Measurements from ENCODE around the gene FCMR.
"Not testable (repeated sequence)": the region's sequence is repeated elsewhere in the genome, so short reads cannot be mapped to it uniquely, and the experiment has no call there.

FCMR gene

GRCh38 chr1:206924592-206925105 lies 2.9 kb upstream of the FCMR start:
- no peak for DNase-seq (ENCODE audit: low read depth in 4 of 4, low spot score in 1 of 4)

- DNase-seq (ENCODE audit: low read depth in 4 of 4, low spot score in 1 of 4), result not testable (repeated sequence)
Observed at GRCh38 chr1:206923961-206924557, 2.3 kb upstream of the FCMR start.

GRCh38 chr1:206923009-206923960 lies 1.5 kb upstream of the FCMR start:
- DNase-seq (ENCODE audit: low read depth in 4 of 4, low spot score in 1 of 4), result peak in 2 of 4 experiments; percentile 33 to 54

- no peak for DNase-seq (ENCODE audit: low read depth in 4 of 4, low spot score in 1 of 4)
Observed at GRCh38 chr1:206922524-206922923, 783 bp upstream of the FCMR start.

DNA sequence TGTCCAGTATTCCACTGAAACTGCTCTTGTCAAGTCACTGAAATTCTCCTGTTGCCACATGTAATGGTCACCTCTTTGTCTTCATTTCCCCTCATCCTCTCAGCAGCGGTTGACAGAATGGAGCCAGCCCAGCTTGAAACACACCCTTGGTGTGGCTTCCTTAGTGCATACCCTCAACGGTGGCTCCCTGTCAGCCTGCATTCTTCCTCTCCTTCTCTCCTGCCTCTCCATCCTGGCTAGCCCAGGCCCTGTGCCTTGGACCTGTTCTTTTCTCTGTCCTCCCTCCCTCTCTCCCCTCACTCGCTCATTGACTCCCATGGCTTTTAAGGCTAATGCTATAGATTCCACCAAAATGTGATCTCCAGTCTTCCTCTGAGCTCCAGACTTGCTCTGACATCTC lies 3.7 kb downstream of the FCMR start:
- no peak for DNase-seq (ENCODE audit: low read depth in 4 of 4, low spot score in 1 of 4)

- DNase-seq (ENCODE audit: low read depth in 4 of 4, low spot score in 1 of 4), result no peak
Observed at GRCh38 chr1:206916000-206916709, 5.6 kb downstream of the FCMR start.

DNA sequence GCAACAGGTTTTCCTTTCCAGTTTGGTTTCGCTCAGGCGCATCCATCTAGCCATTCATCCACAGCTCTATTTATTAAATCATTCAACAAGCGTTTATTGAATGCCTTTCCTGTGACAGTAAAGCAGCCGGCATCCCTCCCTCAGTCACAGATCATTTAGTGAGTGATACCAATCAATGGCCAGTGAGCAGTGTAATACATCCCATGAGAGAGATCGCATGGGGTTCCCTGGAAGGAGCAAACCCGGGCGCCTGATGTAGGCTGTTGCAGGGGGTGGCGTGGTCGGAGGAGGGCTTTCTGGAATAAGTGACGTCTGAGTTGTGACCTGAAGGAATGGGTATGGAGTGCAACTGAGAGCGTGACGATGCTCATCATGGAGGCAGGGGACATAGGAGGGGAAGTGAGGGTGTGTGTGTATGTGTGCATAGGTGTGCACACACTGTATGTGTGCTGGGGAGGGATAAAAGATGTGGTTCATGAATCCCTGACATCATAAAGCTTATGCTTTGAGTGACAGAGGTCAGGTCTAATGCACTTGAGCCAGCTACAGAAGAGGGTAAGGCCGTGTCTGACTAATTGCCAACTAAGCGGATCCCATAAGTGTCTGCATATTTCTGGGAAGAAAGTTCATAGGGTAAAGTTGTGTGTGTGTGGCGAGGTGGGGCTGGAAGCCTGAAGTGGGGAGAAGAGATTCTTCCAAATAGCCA lies 6.6 kb downstream of the FCMR start:
- DNase-seq (ENCODE audit: low read depth in 4 of 4, low spot score in 1 of 4), result no peak

GRCh38 chr1:206913766-206914537 lies 7.8 kb downstream of the FCMR start:
- DNase-seq (ENCODE audit: low read depth in 4 of 4, low spot score in 1 of 4), result no peak

GRCh38 chr1:206912445-206913095 lies 9.2 kb downstream of the FCMR start:
- no peak for DNase-seq (ENCODE audit: low read depth in 4 of 4, low spot score in 1 of 4)

DNA sequence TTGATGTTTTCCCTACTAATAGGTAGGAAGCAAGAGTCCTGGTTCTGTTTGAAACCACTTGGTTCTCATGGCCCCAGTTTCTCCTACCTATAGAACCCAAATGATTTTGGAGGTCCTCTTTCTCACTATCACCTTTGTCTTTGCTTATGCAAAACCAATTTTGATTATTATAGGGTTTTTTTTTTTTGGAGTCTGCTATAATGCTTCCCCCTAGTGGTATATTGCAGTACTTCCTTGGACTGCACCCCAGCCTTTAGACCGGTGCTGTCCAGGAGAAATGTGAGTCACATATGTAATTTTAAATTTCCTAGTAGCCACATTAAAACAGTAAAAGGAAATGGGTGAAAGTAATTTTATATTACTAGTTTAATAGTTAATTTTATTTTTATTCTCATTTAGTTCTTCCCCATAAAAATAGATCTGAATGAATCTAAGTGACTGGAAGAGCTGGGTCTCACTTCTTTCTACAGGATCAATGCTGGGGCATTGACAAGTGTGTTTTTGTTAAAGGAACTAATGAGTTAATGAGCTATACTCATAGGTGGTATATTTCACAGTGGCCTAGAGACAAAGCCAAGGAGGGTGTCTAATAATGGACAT lies 10.6 kb downstream of the FCMR start:
- DNase-seq (ENCODE audit: low read depth in 4 of 4, low spot score in 1 of 4), result no peak

DNA sequence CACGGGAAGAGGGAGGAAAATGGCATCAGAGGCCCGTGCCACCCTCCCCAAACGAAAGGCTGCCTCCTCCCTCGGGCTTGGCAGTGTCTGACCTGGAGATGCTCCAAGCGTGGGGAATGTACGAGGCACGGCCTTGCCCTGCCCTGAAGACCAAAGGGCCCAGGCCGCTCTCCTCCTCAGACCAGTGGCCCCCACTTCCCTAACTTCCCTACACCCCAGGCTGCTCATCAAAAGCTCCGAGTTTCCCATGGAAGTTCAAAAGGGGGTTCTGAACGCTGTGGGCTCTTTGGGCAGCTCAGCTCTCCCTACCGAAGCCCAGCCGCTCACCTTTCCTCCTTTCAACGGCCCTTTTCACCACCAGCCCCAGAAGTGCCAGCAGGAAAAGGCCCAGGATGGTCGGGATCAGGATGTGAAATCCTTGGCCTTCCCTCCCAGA lies 11.8 kb downstream of the FCMR start:
- DNase-seq (ENCODE audit: low read depth in 4 of 4, low spot score in 1 of 4), result no peak

- no peak for DNase-seq (ENCODE audit: low read depth in 4 of 4, low spot score in 1 of 4)
Observed at GRCh38 chr1:206909161-206909882, 12.4 kb downstream of the FCMR start.

GRCh38 chr1:206908038-206908437 lies 13.7 kb downstream of the FCMR start:
- no peak for DNase-seq (ENCODE audit: low read depth in 4 of 4, low spot score in 1 of 4)

DNA sequence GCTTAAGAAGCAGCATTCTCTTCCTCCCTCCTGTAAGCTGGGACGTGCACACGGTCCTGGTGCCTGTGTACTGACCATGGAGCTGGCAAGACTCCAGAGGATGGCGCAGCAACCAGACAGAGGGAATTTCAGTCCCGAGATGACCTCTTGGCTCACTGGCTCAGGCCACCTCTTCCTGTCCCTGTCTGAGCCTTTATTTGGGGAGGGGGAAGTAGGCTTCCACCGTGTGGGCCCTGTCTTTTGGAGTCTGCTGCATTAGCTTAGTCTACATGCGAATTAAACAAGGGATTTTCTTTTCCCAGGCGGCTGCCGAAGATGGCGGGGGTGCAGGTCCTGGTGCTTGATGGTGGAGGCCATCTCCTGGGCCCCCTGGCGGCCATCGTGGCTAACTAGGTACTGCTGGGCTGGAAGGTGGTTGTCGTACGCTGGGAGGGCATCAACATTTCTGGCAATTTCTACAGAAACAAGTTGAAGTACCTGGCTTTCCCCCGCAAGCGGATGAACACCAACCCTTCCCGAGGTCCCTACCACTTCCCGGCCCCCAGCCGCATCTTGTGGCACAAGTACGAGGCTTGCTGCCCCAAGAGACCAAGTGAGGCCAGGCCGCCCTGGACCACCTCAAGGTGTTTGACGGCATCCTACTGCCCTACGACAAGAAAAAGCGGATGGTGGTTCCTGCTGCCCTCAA lies 14.3 kb downstream of the FCMR start:
- no peak for DNase-seq (ENCODE audit: low read depth in 4 of 4, low spot score in 1 of 4)

GRCh38 chr1:206905295-206906164 lies 16.2 kb downstream of the FCMR start:
- no peak for DNase-seq (ENCODE audit: low read depth in 4 of 4, low spot score in 1 of 4)

DNA sequence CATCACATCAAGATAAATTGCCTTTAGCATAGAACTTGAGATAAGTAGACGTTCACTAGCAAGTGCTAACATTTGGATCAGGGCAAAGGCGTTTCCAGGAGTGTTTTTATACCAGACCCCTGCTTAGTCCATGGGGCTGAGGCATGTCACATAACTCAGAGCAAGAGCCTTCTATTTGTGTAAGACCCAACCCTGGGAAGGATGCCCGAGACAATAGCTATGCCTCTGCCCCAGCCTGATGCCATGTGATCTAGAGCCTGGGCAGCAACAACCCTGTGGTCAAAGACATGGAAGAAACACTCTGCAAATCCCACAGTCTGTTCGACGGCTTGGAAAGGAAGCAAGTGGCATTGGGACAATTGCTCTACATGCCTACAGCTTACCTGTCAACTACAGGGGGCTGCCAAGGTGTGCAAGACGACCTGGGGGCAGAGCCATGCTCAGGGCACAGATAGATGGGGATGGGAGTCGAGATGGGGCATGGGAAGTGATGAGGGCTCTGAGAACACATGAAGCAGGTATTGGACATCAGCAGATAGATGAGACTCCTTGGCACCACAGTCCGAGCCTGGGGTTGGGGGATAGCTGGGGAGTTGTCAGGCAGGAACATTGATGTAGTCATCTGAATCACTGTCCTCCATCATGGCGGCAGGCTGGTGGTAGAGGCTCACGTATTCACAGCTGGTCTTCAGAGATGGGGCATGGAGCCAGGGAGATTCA lies 17.2 kb downstream of the FCMR start:
- DNase-seq (ENCODE audit: low read depth in 4 of 4, low spot score in 1 of 4), result no peak
